Measurements from ENCODE around the gene HSPBAP1. TPM values are rescaled to one million over a fixed set of nuclear protein-coding genes. Genes with fewer than 3 reads are reported as not detected.

Gene HSPBAP1
- total and polyA plus RNA-seq, 2 of the 13 experiments (the other 11 are each of a cell fraction or from before 2014, with no cell fraction given) = 4.2 to 5.1 TPM

- peak; percentile 33; the same call in 1 of the 2 replicates for TF ChIP-seq FOSL1 (CRISPR knock-in tag; IDR thresholded peaks at IDR 0.05; ENCODE audit: borderline replicate concordance)
- peak; percentile 63 for TF ChIP-seq ZNF143 (CRISPR knock-in tag; IDR thresholded peaks at IDR 0.05)
- TF ChIP-seq PHB2 (IDR thresholded peaks at IDR 0.05; ENCODE audit: partially characterized antibody) = no peak
- no peak for TF ChIP-seq NFYC (CRISPR knock-in tag; IDR thresholded peaks at IDR 0.05)
- TF ChIP-seq SMAD1 (CRISPR knock-in tag; IDR thresholded peaks at IDR 0.05; ENCODE audit: borderline replicate concordance, low read depth) = 0 out of 2 replicates have a peak, but pooled peaks have one; percentile 40
- TF ChIP-seq SP4 (CRISPR knock-in tag; IDR thresholded peaks at IDR 0.05) = peak; percentile 78; the same call in 1 of the 2 replicates
- TF ChIP-seq SAFB2 (CRISPR knock-in tag; IDR thresholded peaks at IDR 0.05; ENCODE audit: borderline replicate concordance, low read depth) = no peak; the same call in 1 of the 2 replicates
- TF ChIP-seq ZFP82 (CRISPR knock-in tag; IDR thresholded peaks at IDR 0.05; ENCODE audit: borderline replicate concordance) = no peak
- TF ChIP-seq, protein P1, sequence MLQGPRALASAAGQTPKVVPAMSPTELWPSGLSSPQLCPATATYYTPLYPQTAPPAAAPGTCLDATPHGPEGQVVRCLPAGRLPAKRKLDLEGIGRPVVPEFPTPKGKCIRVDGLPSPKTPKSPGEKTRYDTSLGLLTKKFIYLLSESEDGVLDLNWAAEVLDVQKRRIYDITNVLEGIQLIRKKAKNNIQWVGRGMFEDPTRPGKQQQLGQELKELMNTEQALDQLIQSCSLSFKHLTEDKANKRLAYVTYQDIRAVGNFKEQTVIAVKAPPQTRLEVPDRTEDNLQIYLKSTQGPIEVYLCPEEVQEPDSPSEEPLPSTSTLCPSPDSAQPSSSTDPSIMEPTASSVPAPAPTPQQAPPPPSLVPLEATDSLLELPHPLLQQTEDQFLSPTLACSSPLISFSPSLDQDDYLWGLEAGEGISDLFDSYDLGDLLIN (CRISPR knock-in tag; IDR thresholded peaks at IDR 0.05; ENCODE audit: borderline replicate concordance) = no peak
- TF ChIP-seq ZNF619 (CRISPR knock-in tag; IDR thresholded peaks at IDR 0.05) = no peak
- no peak for TF ChIP-seq NCOA5 (CRISPR knock-in tag; IDR thresholded peaks at IDR 0.05)
- TF ChIP-seq TCF7L2 (IDR thresholded peaks at IDR 0.05; ENCODE audit: low read depth, low read length) = no peak
- TF ChIP-seq, protein P2, sequence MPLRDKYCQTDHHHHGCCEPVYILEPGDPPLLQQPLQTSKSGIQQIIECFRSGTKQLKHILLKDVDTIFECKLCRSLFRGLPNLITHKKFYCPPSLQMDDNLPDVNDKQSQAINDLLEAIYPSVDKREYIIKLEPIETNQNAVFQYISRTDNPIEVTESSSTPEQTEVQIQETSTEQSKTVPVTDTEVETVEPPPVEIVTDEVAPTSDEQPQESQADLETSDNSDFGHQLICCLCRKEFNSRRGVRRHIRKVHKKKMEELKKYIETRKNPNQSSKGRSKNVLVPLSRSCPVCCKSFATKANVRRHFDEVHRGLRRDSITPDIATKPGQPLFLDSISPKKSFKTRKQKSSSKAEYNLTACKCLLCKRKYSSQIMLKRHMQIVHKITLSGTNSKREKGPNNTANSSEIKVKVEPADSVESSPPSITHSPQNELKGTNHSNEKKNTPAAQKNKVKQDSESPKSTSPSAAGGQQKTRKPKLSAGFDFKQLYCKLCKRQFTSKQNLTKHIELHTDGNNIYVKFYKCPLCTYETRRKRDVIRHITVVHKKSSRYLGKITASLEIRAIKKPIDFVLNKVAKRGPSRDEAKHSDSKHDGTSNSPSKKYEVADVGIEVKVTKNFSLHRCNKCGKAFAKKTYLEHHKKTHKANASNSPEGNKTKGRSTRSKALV (CRISPR knock-in tag; IDR thresholded peaks at IDR 0.05) = peak; percentile 65; the same call in 1 of the 2 replicates
- no peak for TF ChIP-seq JUNB (CRISPR knock-in tag; IDR thresholded peaks at IDR 0.05; ENCODE audit: borderline replicate concordance)
- TF ChIP-seq THYN1 (CRISPR knock-in tag; IDR thresholded peaks at IDR 0.05; ENCODE audit: borderline replicate concordance, low read depth) = no peak
- TF ChIP-seq TERF1 (CRISPR knock-in tag; IDR thresholded peaks at IDR 0.05) = no peak
- TF ChIP-seq SUZ12 (IDR thresholded peaks at IDR 0.05; ENCODE audit: low read depth, low read length) = no peak
- TF ChIP-seq SOX6 (IDR thresholded peaks at IDR 0.05) = no peak
- peak; percentile 87 for TF ChIP-seq SOX6 (CRISPR knock-in tag; IDR thresholded peaks at IDR 0.05)
- TF ChIP-seq SRF (IDR thresholded peaks at IDR 0.05; ENCODE audit: low read depth, low read length) = no peak
- no peak for TF ChIP-seq DR1 (CRISPR knock-in tag; IDR thresholded peaks at IDR 0.05)
- TF ChIP-seq YEATS2 (CRISPR knock-in tag; IDR thresholded peaks at IDR 0.05; ENCODE audit: borderline replicate concordance) = peak; percentile 37; the same call in 1 of the 2 replicates
- TF ChIP-seq FLYWCH1 (CRISPR knock-in tag; IDR thresholded peaks at IDR 0.05) = no peak
- TF ChIP-seq PHF20 (CRISPR knock-in tag; IDR thresholded peaks at IDR 0.05) = peak; percentile 80
- TF ChIP-seq ZFP1 (CRISPR knock-in tag; IDR thresholded peaks at IDR 0.05) = no peak
Observed at GRCh38 chr3:122793568-122794416, at the start of gene HSPBAP1 (continued).

Data from HepG2 (cell line).